NCI-H446 (cell line): ENCODE data around the gene PLEKHH1.
A peak's percentile ranks its signal among the peaks of the same experiment; 100 is the strongest.
"Not testable (repeated sequence)": the region's sequence is repeated elsewhere in the genome, so short reads cannot be mapped to it uniquely, and the experiment has no call there.

Experiments used
- DNase-seq, 2 experiments: peaks; one replicate each; lab custom pipeline; 2025; lab: John Stamatoyannopoulos, UW

PLEKHH1 gene

DNA sequence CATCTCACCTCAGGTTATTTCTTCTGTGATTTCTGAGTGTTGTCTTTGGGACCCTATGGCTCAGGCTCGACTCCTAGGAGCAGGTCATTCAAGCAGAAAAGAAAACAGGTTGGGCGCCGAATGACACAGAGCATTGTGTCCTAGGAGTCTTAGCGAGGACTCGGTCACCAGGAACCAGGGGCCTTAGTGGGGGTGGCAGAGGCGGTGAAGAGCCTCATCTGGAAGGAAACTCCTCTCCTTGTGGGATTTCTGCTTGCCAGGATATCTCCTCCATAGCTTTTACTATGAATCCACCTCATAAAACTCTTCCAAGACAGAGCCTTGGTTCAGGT is 630 bp downstream of the PLEKHH1 start:
- no peak for DNase-seq

DNA sequence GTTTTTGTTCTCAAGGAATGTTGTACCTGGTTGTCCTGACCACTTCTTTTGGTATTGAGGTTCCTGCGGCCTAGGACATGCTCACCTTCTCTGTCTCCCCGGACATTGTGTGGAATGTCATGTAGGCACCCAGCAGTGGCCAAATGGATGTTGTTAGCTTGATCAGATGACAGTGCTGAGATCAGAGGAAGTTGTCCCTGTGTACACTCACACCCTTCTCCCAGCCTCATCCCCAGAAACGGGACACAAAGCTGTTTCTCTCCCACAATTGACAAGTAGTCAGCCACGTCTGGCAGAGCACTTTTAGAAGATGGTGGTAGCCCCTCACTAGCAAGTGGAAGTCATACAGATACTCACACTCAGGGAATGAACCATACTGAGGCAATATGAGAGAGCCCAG is 3.0 kb downstream of the PLEKHH1 start:
- DNase-seq = no peak

DNA sequence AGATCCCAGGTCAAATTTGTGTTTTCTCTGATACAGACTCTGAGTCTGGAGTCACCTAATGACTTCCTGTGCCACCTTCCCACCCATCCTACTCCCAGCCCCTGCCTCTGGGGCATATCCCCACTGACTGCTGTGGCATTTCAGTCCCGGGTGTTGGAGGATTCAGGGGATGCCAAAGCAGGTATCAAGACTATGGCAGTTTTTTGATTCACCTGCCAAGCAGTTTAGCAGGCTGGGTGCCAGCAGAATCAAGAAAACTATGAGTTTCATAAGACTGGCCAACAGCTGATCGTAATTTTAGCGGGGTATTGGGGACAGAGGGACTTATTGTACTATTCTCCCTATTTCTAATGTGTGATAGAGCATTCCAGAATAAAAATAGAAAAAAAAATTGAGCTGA is 4.6 kb downstream of the PLEKHH1 start:
- DNase-seq = no peak

DNA sequence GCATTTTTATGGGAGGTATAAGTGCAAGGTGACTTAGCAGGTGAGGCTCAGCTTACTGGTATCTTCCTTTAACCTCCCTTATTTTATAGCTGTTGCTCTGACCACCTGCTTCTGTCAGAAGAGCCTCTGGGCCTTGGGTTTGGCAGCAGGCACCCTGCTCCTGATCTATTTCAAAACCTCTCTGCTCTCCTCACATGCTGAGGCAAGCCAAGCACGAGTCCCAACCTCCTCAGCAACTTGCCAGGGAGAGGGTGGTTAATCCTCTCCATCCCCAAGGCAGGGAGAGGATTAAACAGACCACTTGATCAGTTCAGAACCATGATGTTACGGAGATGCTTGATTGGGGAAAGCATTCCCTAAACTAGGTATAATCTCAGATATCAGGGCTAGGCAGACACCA is 5.4 kb downstream of the PLEKHH1 start:
- DNase-seq = no peak

DNA sequence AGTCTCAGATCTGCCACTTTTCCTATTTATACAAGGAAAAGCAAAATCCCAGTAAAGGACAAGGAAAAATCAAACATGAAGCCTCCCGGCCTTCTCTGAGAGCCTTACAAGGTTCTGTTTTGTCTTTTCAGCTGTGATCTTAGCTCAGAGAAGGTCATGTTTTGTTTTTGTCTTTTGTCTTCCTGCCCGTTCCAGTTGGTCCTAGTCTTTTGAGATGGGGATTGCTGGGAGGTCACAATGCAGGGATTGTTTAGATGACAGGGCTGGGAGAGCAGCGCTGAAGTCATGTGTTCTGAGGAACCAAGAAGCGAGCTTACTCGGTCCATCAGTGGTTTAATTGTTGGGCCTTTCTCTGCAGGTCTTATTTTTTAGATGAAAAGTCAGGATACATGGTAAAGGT is 6.0 kb downstream of the PLEKHH1 start:
- DNase-seq = no peak

DNA sequence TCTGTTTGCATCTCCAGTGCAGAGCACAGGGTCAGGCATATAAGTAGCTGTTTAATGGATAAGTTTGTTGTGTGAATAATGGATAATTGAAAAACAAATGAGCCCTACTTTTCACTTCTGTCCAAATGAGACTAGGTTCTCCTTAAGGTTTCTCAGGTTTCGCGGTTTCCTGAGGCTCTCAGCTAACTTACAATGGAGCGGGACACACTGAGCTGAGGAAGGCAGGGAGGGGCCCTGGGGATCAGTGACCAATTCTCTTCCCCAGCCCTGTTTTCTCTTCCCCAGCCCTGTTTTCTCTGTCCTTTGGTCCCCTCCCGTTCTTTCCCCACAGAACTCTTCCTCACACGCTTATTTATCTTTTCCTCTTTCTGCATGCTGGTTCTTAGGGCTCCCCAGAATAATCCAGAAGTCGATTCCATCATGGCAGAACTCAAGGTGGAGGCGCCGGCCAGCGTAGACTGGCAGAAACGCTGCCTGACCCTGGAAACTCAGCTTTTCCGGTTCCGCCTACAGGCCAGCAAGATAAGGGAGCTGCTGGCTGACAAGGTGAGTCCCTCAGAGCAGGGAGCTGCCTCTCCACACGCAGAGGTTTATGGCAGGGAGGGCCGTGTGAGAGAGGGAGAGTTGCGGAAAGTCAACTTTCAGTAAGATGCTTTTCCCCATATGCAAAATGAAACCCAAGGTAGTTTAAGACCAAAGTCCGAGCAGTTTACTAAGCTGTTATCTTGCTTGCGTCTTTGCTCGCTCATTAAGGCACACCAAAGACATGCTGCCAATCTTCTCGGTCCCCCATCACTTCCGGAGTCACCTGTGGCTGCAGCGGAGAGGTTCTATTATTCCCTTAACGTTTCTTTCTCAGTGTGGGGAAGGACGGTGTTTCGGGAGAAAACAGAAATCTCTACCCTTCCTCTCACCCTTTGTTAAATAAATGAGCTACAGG is 8.6 kb downstream of the PLEKHH1 start:
- no peak for DNase-seq

DNA sequence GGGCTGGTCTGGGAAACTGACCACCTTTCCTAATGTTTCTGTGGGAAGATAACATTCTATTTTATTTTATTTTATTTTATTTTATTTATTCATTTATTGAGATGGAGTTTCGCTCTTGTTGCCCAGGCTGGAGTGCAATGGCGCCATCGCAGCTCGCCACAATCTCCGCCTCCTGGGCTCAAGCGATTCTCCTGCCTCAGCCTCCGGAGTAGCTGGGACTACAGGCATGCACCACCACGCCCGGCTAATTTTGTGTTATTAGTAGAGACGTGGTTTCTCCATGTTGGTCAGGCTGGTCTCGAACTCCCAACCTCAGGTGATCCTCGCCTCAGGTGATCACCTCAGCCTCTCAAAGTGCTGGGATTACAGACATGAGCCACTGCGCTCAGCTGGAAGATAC is 9.5 kb downstream of the PLEKHH1 start:
- DNase-seq = not testable (repeated sequence)

DNA sequence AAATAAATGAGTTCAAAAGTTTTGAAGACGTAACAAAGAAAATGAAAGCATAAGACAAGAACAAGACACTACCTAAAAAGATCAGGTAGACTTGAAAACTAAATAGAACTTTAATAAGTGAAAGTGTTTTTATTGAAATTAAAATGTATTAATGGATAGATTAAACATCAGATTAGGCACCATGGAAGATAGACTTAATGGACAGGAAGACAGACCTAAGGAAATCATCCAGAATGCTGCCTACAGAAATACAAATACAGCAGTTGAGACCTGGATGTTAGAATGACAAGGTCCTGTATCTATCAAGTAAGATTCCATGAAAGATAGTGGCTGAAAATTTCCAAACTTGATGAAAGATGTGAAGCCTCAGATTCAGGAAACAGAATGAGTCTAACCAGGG is 11.5 kb downstream of the PLEKHH1 start:
- DNase-seq = no peak

DNA sequence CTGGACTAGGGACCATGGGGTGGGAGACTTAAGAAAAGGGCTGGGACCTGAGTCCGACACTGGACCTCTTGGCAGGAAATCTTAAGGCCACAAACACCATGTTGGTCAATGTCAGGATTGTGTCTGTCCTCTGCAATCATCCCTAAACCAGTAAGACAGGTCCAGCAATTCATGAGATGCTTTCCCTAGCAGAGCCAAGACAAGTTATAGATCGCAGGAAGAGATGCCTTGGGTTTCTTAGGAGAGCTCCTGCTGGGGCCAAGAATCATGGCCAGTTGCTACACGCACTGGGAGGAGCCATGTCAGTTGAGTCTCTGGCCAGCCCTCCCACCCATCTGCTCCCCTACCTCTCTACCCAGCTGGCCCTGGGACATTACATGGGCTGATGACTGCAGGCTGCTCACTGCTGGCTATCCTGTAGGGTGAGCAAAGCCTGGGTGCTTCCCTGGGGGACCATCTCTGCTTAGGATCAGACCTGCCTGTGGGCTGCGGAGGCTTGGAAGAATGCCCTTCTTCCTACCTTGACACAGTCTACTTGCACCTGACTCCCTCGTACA is 14.2 kb downstream of the PLEKHH1 start:
- peak in 1 of 2 experiments; percentile 33 for DNase-seq

DNA sequence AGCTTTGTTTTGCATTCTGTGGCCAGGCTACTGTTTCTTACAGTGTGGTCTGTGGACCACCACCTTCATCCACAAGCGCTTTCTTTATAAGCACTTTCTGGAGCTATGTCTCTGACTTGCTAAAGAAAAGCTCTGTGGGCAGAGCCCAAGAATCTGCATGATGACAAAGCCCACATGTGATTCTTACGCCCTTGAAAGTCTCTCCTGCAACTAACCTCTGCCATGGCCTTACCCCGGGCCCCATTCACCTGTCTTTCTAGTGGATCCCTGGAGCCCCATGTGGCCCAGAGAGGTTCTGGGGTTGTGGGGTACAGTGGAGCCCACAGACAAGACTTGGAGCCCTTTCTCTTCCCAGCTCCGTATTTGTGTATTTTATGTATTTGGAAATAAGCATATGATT is 16.6 kb downstream of the PLEKHH1 start:
- DNase-seq = no peak

DNA sequence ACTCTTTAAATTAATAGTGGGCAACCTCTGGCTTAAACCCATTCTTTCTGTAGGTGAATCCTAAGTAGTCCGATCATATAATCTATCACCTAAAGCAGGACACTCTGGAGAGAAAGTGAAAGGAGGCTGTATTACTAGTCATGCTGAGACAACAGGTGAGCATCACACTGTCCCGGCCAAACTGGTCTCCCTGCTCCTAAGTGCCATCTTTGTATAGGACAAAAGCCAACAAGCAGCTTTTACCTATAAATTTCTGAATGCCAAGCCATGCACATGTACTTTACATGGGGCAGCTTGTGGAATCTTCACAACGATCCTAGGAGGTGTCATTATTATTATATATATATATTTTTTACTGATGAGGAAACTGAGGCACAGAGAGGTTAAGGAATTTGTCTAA is 18.0 kb downstream of the PLEKHH1 start:
- no peak for DNase-seq

DNA sequence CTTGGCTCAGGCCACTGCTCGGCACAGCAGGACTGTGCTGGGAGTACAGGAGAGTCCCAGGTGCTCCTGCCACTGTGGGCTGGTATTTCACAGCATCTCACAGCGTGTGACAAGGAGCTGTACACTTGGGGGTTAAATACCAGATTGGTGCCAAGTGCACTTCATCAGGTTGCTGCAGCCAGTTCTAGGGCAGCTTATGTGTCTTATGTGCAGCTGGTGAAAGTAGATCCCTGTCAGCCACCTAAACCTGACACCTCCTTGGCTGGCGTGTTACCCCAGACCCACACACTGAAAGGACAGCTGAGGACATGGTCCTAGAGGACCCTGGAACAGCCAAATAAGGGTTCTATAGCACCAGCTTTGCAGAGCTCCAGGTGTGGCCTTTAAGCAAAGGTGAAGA is 18.9 kb downstream of the PLEKHH1 start:
- no peak for DNase-seq

DNA sequence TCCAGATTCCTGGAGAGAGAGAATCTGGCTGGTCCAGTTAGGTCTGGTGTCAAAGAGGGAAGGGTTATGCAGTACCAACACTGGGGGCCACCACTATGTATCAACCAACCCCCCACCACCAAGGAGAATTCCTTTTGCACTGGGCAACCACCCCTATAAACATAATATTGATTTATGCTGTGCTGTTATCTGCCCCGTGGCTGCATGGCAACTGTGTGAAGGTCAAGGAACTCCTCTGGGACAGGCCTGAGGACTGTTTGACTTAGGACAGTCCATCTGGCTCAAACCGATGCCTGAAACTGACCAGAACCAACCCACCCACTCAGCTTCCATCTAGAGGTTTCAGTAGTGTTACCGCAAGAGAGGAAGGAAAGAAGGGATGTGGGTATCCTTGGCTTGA is 20.5 kb downstream of the PLEKHH1 start:
- no peak for DNase-seq

DNA sequence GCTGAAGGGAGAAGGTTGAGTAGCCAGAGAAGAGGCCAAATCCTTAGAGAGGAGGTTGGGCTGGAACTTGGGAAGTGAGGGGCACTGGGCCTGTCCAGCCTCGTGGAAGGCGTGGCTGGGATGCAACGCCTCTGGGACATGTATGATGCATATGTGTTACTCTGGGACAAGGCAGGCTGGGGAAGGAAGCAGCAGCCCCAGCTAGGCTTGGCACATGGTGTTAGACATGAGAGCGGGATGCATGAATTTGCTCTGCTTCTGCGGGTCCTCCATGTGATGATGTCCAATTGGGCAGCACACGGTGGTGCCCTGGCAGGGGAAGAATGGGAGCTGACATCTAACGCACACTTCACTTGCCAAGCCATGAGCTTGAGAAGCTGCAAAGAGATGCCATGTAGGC is 21.3 kb downstream of the PLEKHH1 start:
- DNase-seq = no peak

DNA sequence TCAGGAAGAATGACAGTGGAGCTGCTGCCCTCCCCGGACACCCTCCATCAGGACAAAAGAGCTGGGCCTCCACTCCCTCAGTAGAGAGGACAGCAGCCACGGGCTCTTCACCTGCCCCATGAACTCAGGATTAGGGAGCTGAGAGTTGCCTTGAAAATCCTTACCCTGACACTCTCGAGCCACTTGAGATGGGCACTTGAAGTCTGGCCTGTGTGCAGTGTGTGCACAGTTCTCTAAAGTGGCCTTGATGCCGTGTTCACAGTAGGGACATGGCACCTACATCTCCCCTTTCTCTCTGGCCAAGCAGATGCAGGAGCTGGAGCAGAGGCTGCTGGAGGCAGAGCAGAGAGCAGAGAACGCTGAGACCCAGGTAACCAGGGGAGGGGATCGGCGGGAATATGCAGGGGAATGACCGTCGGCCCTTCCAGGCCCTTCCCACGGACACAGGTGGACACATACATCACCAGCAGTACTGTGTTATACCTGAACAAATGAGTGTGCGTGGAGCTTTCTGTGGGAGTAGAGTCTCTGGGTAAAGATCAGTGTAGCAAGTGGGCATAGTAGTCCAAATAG is 22.5 kb downstream of the PLEKHH1 start:
- no peak for DNase-seq

DNA sequence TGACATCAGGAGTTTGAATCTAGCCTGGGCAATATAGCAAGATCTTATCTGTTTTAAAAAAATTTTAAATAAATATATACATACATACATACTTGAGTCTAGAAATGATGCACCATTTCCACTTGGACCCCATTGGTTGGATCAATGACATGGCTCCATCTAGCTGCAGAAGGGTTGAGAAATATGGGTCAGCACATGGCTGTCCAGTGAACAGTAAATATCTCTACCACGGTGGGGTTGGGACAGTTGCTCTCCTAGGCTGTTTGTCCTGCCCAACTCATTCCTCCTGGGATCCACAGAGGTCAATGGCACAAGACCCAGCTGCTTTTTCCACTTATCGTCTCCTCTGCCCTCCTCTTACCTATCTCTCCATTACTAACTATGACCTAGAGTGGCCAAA is 23.6 kb downstream of the PLEKHH1 start:
- DNase-seq = no peak

DNA sequence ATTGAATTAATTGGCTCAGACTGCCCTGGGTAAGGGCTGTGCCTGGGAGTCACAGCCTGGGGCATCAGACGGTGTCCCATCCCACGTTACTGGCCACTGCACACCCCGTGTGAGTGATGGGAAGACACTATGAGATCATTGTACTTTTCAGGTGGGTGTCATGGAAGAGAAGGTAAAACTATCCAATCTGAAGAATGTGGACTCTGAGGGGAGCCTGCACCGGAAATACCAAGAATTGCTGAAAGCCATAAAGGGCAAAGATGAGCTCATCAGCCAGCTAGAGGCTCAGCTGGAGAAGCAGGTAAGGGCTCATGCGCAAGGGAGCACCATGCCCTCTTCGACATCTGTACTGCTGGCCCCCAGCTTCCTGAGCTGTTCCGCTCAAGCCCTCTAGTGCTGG is 24.0 kb downstream of the PLEKHH1 start:
- DNase-seq = no peak

DNA sequence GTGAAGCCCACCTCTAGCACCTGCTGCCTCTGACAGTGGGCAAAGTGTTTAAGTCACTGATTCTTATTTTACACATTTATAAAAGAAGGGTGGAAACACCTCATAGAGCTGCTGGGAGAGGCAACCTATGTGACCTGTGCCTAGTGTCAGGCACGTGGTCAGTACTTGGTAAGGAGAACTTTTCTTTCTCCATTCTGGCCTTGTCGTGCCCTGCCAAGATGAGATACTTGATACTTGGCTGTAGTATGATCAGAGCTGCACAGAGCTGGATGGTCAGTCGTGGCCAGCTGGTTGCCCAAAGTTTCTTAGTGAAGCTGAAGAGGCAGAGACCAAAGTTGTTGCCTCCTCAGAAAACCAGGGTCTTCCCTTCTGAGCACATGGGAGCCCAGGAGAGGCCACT is 24.6 kb downstream of the PLEKHH1 start:
- no peak for DNase-seq

DNA sequence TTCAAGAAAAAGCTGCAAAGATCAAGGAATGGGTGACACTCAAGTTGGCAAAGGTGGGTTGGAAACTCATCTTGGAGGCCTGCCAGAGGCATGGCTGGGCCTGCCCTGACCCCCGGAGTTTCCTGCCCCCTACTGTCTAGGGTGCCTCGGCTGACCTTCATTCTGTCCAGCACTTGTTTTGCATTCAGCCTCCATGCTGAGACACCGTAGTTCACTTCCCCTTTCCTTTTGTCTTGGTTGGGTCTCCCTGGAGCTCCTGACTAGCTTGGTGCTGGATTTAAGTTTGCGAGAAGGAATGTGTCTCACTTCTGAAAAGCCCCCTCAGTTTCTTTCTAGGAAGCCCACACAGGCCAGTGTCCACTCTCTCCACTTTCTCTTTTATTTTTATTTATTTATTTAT is 26.5 kb downstream of the PLEKHH1 start:
- no peak for DNase-seq

DNA sequence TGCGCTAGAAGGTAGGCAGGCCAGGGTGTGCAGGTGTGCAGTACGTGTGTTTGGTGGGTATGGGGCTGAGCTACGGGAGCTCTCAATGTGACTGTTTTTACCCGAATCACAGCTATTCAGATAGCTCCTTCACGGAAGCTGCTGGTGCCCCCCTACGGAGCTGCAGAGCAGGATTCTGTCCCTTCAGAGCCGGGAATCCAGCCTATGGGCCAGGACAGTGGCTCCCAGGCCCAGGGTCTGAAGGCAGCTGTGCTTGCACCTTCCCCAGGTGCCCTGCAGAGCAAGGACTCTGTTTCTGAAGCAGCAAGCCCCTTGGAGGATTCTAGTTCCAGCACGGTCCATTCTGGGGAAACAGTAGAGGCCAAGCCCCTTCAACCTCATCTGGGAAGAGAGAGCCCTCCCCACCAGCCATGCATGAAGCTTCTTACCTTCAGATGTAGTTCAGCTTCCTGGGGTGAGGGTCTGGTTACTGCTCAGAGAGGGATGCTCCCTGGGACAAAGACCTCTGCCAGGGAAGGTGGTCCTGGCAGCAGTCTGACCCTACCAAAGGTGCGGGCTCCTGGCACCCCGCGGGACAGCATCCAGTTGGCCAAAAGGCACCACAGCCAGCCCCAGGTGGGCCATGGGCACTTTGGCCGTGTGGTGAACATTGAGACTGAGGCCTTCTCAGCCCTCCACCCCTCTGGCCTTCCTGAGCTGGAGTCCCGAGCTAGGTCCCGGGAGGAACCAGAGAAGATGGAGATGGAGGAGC is 29.1 kb downstream of the PLEKHH1 start:
- DNase-seq = no peak

DNA sequence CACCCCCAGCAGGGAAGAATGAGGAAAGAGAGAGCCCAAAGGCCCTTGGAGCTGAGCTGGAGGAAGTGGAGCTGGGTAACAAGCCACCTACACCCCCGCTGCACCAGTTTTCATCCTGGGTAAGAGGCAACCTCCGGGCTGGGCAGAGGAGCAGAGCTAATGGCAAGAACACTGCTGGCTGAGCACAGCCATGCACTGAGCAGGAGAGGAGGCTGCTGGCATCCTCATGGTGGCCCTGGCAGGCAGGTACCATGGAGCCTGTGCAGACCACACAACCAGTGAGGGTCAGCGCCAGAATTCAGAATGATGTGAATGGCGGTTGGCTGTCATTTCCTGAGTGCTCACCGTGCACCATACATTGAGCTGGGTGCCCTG is 29.7 kb downstream of the PLEKHH1 start:
- DNase-seq = no peak

DNA sequence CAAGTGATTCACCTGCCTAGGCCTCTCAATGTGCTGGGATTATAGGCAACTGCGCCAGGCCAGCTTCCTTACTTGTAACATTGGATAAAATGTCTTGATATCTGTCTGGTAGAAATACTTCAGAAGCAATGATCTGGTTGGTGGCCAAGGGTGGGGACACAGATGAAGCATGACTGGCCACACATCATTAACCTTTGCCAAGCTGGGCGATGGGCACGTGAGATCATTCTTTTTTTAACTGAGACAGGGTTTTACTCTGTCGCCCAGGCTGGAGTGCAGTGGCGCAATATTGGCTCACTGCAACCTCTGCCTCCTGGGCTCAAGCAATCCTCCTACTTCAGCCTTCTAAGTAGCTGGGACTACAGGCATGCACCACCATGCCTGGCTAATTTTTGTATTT is 31.1 kb downstream of the PLEKHH1 start:
- DNase-seq = no peak

DNA sequence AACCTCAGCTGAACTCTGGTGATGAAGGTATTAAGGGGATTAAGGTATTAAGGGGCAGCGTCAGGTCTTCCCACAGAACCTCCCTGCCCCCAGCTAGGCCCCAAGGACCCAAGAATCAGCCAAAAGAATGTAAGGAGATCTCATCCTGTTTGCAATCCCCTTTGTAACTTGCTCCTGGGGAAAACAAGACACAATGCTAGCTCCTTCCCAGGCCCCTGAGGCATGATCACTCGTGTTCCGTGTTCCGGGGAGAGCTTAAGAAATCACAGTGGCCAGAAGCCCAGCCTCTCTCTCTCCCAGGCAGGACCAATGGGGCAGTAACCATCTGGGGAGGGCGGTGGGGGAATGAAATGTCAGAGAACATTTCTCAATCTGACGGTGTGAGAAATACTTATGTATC is 33.8 kb downstream of the PLEKHH1 start:
- DNase-seq = no peak
